Activated naive CD4-positive, alpha-beta T cell treated with anti-CD3 and anti-CD28 coated beads for 36 hours (primary cell): ENCODE results near the gene POFUT1. TPM values are rescaled to one million over a fixed set of nuclear protein-coding genes. Genes with fewer than 3 reads are reported as not detected.

Source experiments
- CTCF ChIA-PET: fragments of 350-600 bp; sonication (Branson Sonifier 250); formaldehyde crosslinking; loops from one replicate; lab custom pipeline; 2021; ENCODE audit warnings: antibody characterized with exemption; lab: Charles Lee
- DNase-seq: peaks from one replicate; pipeline ENCODE4 v3.0.0-alpha.2; 2020
- H3K27ac Mint-ChIP-seq: one replicate; pipeline ENCODE4 v1.8.0; 2021; ENCODE audit warnings: mild to moderate bottlenecking, mixed read lengths
- H3K27me3 Mint-ChIP-seq: one replicate; pipeline ENCODE4 v1.8.0; 2021; ENCODE audit warnings: low read depth, mixed read lengths
- H3K36me3 Mint-ChIP-seq: one replicate; pipeline ENCODE4 v1.8.0; 2021; ENCODE audit warnings: low read depth, mixed read lengths
- H3K4me1 Mint-ChIP-seq: one replicate; pipeline ENCODE4 v1.8.0; 2021; ENCODE audit warnings: low read depth, mixed read lengths
- H3K4me3 Mint-ChIP-seq: one replicate; pipeline ENCODE4 v1.8.0; 2021; ENCODE audit warnings: mild to moderate bottlenecking, moderate library complexity, mixed read lengths
- H3K9me3 Mint-ChIP-seq: one replicate; pipeline ENCODE4 v1.8.0; 2021; ENCODE audit warnings: mixed read lengths
- intact Hi-C: fragments of 100-400 bp; cut with micrococcal nuclease; formaldehyde crosslinking; loops from one replicate; pipeline ENCODE4 v1.15.1; 2023
- total RNA-seq, 2 experiments: library from RNA; stranded (reverse); gene quantifications; one replicate each; pipeline ENCODE4 v1.2.3, GENCODE V29; 2021

The POFUT1 gene
- total RNA-seq, 2 experiments from 2014 or later = 37.1 to 38.9 TPM

GRCh38 chr20:32216179-32217142 is 8.8 kb downstream of the POFUT1 start:
- CTCF ChIA-PET = interaction anchor here (0.8 kb wide), 1 partner anchor 55 kb away, joined by 3 read pairs; no protein-coding TSS in a partner anchor
- H3K27ac Mint-ChIP-seq = no peak overlapping the region
- no peak for DNase-seq
- H3K4me1 Mint-ChIP-seq = peaks cover 19% of the 10 kb centered on the region
- no peak overlapping the region for H3K4me3 Mint-ChIP-seq
- peaks cover 70% of the 10 kb centered on the region for H3K36me3 Mint-ChIP-seq
- H3K9me3 Mint-ChIP-seq = no peaks in the 10 kb centered on the region
- intact Hi-C loops = no loop called here
- no peaks in the 10 kb centered on the region for H3K27me3 Mint-ChIP-seq

- H3K4me3 Mint-ChIP-seq = no peak overlapping the region
- no peaks in the 10 kb centered on the region for H3K27me3 Mint-ChIP-seq
- H3K9me3 Mint-ChIP-seq = no peaks in the 10 kb centered on the region
- CTCF ChIA-PET = no interaction called here
- intact Hi-C loops = no loop called here
- H3K27ac Mint-ChIP-seq = no peak overlapping the region
- H3K4me1 Mint-ChIP-seq = peaks cover 10% of the 10 kb centered on the region
- H3K36me3 Mint-ChIP-seq = peaks cover 63% of the 10 kb centered on the region
- DNase-seq = no peak
These were observed 10.6 kb downstream of the POFUT1 start for GRCh38 chr20:32218156-32218900.

- intact Hi-C loops = no loop called here
- Mint-ChIP-seq H3K4me1 (peaks cover 4% of the 10 kb centered on the region), H3K36me3 (peaks cover 52% of the 10 kb centered on the region), H3K27ac (peak overlapping the region; percentile 28), H3K4me3 (no peak overlapping the region), H3K27me3 (no peaks in the 10 kb centered on the region), H3K9me3 (no peaks in the 10 kb centered on the region)
- CTCF ChIA-PET = interaction anchor here (1.1 kb wide), 1 partner anchor 8 kb away, joined by 4 read pairs; no protein-coding TSS in a partner anchor
- no peak for DNase-seq
These were observed 16.8 kb downstream of the POFUT1 start for GRCh38 chr20:32224463-32224862.

- peaks cover 51% of the 10 kb centered on the region for H3K36me3 Mint-ChIP-seq
- no peak overlapping the region for H3K4me3 Mint-ChIP-seq
- H3K27me3 Mint-ChIP-seq = no peaks in the 10 kb centered on the region
- peak overlapping the region; percentile 19 for H3K27ac Mint-ChIP-seq
- H3K9me3 Mint-ChIP-seq = no peaks in the 10 kb centered on the region
- CTCF ChIA-PET = no interaction called here
- intact Hi-C loops = no loop called here
- peaks cover 10% of the 10 kb centered on the region for H3K4me1 Mint-ChIP-seq
- DNase-seq = no peak
These were observed 18.7 kb downstream of the POFUT1 start for GRCh38 chr20:32226391-32226790.

- DNase-seq = no peak
- Mint-ChIP-seq H3K36me3 (peaks cover 53% of the 10 kb centered on the region), H3K9me3 (no peaks in the 10 kb centered on the region), H3K27ac (no peak overlapping the region), H3K4me1 (peaks cover 19% of the 10 kb centered on the region), H3K27me3 (no peaks in the 10 kb centered on the region), H3K4me3 (no peak overlapping the region)
- CTCF ChIA-PET = no interaction called here
- intact Hi-C loops = no loop called here
These were observed 19.6 kb downstream of the POFUT1 start for GRCh38 chr20:32227306-32227705.

- CTCF ChIA-PET = no interaction called here
- no peak overlapping the region for H3K4me3 Mint-ChIP-seq
- no peaks in the 10 kb centered on the region for H3K27me3 Mint-ChIP-seq
- H3K9me3 Mint-ChIP-seq = no peaks in the 10 kb centered on the region
- peak overlapping the region; percentile 50 for H3K27ac Mint-ChIP-seq
- peaks cover 55% of the 10 kb centered on the region for H3K36me3 Mint-ChIP-seq
- intact Hi-C loops = no loop called here
- peaks cover 26% of the 10 kb centered on the region for H3K4me1 Mint-ChIP-seq
- no peak for DNase-seq
These were observed 20.3 kb downstream of the POFUT1 start for GRCh38 chr20:32227744-32228688.

GRCh38 chr20:32229251-32229747 is 21.6 kb downstream of the POFUT1 start:
- no peaks in the 10 kb centered on the region for H3K27me3 Mint-ChIP-seq
- no peaks in the 10 kb centered on the region for H3K9me3 Mint-ChIP-seq
- H3K4me1 Mint-ChIP-seq = peaks cover 38% of the 10 kb centered on the region
- DNase-seq = no peak
- no peak overlapping the region for H3K4me3 Mint-ChIP-seq
- intact Hi-C loops = no loop called here
- H3K36me3 Mint-ChIP-seq = peaks cover 62% of the 10 kb centered on the region
- H3K27ac Mint-ChIP-seq = peak overlapping the region; percentile 67
- CTCF ChIA-PET = interaction anchor here (0.6 kb wide), 1 partner anchor 9 kb away, joined by 3 read pairs; no protein-coding TSS in a partner anchor

- Mint-ChIP-seq H3K36me3 (peaks cover 67% of the 10 kb centered on the region), H3K27me3 (no peaks in the 10 kb centered on the region), H3K4me3 (no peak overlapping the region), H3K9me3 (no peaks in the 10 kb centered on the region), H3K4me1 (peaks cover 39% of the 10 kb centered on the region), H3K27ac (peak overlapping the region; percentile 99)
- intact Hi-C loops = no loop called here
- CTCF ChIA-PET = no interaction called here
- no peak for DNase-seq
These were observed 23.0 kb downstream of the POFUT1 start for GRCh38 chr20:32230707-32231106.

- Mint-ChIP-seq H3K27me3 (no peaks in the 10 kb centered on the region), H3K4me1 (peaks cover 39% of the 10 kb centered on the region), H3K4me3 (no peak overlapping the region), H3K9me3 (no peaks in the 10 kb centered on the region), H3K27ac (peak overlapping the region; percentile 99), H3K36me3 (peaks cover 71% of the 10 kb centered on the region)
- intact Hi-C loops = no loop called here
- CTCF ChIA-PET = interaction anchor here (0.7 to 2.4 kb wide), 6 partner anchors 8 to 134 kb away, joined by 3 to 9 read pairs (median 3); no protein-coding TSS in a partner anchor
- no peak for DNase-seq
These were observed 23.6 kb downstream of the POFUT1 start for GRCh38 chr20:32231245-32231644.

- Mint-ChIP-seq H3K27ac (peak overlapping the region; percentile 99), H3K27me3 (no peaks in the 10 kb centered on the region), H3K4me1 (peaks cover 39% of the 10 kb centered on the region), H3K4me3 (peak overlapping the region; percentile 47), H3K36me3 (peaks cover 70% of the 10 kb centered on the region), H3K9me3 (no peaks in the 10 kb centered on the region)
- DNase-seq = peak; percentile 75
- CTCF ChIA-PET = interaction anchor here (0.7 to 2.4 kb wide), 8 partner anchors 8 to 170 kb away, joined by 3 to 9 read pairs (median 3); no protein-coding TSS in a partner anchor
- intact Hi-C loops = loop anchor here (1.0 kb wide), 5 partner anchors 20 to 123 kb away; partner anchors contain the start of gene KIF3B
These were observed 24.2 kb downstream of the POFUT1 start for GRCh38 chr20:32231847-32232246.

- CTCF ChIA-PET = interaction anchor here (0.7 to 2.4 kb wide), 8 partner anchors 9 to 169 kb away, joined by 3 to 9 read pairs (median 4); partner anchors contain the start of gene ASXL1
- Mint-ChIP-seq H3K27me3 (no peaks in the 10 kb centered on the region), H3K9me3 (no peaks in the 10 kb centered on the region), H3K27ac (peak overlapping the region; percentile 99), H3K4me3 (peak overlapping the region; percentile 47), H3K36me3 (peaks cover 68% of the 10 kb centered on the region), H3K4me1 (peaks cover 39% of the 10 kb centered on the region)
- intact Hi-C loops = loop anchor here (1.0 kb wide), 5 partner anchors 20 to 123 kb away; partner anchors contain the start of gene KIF3B
- peak; percentile 74 for DNase-seq
These were observed 24.7 kb downstream of the POFUT1 start for GRCh38 chr20:32232326-32232886.
